Measurements from ENCODE around the gene CCDC71. TPM values are rescaled to one million over a fixed set of nuclear protein-coding genes. Genes with fewer than 3 reads are reported as not detected.
A peak's percentile ranks its signal among the peaks of the same experiment; 100 is the strongest.

The CCDC71 gene
- total and polyA plus RNA-seq, 2 of the 13 experiments (the other 11 are each of a cell fraction or from before 2014, with no cell fraction given), result 9.7 to 14.3 TPM

DNA sequence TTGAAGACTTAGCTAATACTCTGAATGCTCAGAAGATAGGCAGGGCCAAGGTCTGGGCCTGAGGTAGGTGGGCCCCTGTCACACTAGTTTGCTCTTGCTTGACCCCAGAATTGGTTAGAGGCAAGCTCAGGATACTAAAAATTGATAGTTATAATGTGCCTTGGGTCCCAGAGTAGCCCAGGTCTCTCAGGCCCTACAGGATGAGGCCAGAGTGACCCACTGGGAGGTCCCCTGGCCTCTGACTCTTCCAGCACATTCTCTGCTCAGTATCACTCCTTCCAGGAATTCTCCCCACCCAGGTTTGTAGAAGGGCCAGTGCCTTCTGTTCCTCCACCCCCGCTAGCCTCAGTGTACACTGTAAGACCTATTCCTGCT lies 4.6 kb upstream of the CCDC71 start:
- ChIA-PET CTCF (ENCODE audit: low intra/inter-chr PET ratio, low total read pairs) (interaction anchor here (1.2 to 1.5 kb wide), 2 partner anchors 169 to 279 kb away, joined by 4 to 5 read pairs; partner anchors contain the start of gene USP4), POLR2A (interaction anchor here (0.6 to 2.4 kb wide), 16 partner anchors 11 to 258 kb away, joined by 3 to 19 read pairs (median 4); partner anchors contain the start of genes IMPDH2, LAMB2, NDUFAF3 and NICN1)
- H3K4me1 ChIP-seq (ENCODE audit: insufficient read depth, low read length), result peaks cover 61% of the 10 kb centered on the region
- peak overlapping the region; percentile 32 for H2AFZ ChIP-seq (ENCODE audit: low read length)
- H3K36me3 ChIP-seq (replicated peaks in 1 of 2; ENCODE audit: control insufficient read depth in 1 of 2, insufficient read depth in 2 of 2, low read length in 2 of 2), result no peaks in the 10 kb centered on the region; a peak in 1 of 5 replicates
- H3K79me2 ChIP-seq (ENCODE audit: insufficient read depth, low read length), result peaks cover 2% of the 10 kb centered on the region
- peak overlapping the region; percentile 60 for H3K27ac ChIP-seq (ENCODE audit: extremely low read length, insufficient read depth, low read length)
- peak overlapping the region; percentile 53 for H3K9ac ChIP-seq (ENCODE audit: insufficient read depth, low read depth, low read length)
- WGBS (ENCODE audit: low lambda C conversion rate), result 0% methylated on average over 1 of the region's 1 CpG
- no peaks in the 10 kb centered on the region for H3K9me3 ChIP-seq (ENCODE audit: low read length)
- H3K4me2 ChIP-seq (ENCODE audit: low read depth, low read length), result peak overlapping the region; percentile 96
- no peaks in the 10 kb centered on the region for H4K20me1 ChIP-seq (ENCODE audit: insufficient read depth, low read length)
- intact Hi-C loops (cut with micrococcal nuclease; ENCODE audit: unreplicated experiment), result no loop called here
- TF ChIP-seq MAZ (IDR thresholded peaks at IDR 0.05; ENCODE audit: borderline replicate concordance, low read depth, low read length) (0 out of 2 replicates have a peak, but pooled peaks have one; percentile 9), MAZ (CRISPR knock-in tag; IDR thresholded peaks at IDR 0.05; ENCODE audit: low read depth) (no peak), ZNF776 (CRISPR knock-in tag; IDR thresholded peaks at IDR 0.05) (0 out of 2 replicates have a peak, but pooled peaks have one; percentile 31), ZFP62 (CRISPR knock-in tag; IDR thresholded peaks at IDR 0.05) (no peak), ZNF782 (CRISPR knock-in tag; IDR thresholded peaks at IDR 0.05; ENCODE audit: borderline replicate concordance) (0 out of 2 replicates have a peak, but pooled peaks have one; percentile 15), MEF2D (CRISPR knock-in tag; IDR thresholded peaks at IDR 0.05) (no peak), CC2D1A (CRISPR knock-in tag; IDR thresholded peaks at IDR 0.05) (0 out of 2 replicates have a peak, but pooled peaks have one; percentile 31), ARID2 (CRISPR knock-in tag; IDR thresholded peaks at IDR 0.05; ENCODE audit: borderline replicate concordance) (0 out of 2 replicates have a peak, but pooled peaks have one; percentile 84), ZNF354B (CRISPR knock-in tag; IDR thresholded peaks at IDR 0.05) (0 out of 2 replicates have a peak, but pooled peaks have one; percentile 59), ZNF619 (CRISPR knock-in tag; IDR thresholded peaks at IDR 0.05) (0 out of 2 replicates have a peak, but pooled peaks have one; percentile 17), ZNF724P (CRISPR knock-in tag; IDR thresholded peaks at IDR 0.05; ENCODE audit: borderline replicate concordance) (peak; percentile 59; the same call in 1 of the 2 replicates), HDAC6 (IDR thresholded peaks at IDR 0.05; ENCODE audit: low read depth, low read length) (no peak)
- TF ChIP-seq, protein P1, sequence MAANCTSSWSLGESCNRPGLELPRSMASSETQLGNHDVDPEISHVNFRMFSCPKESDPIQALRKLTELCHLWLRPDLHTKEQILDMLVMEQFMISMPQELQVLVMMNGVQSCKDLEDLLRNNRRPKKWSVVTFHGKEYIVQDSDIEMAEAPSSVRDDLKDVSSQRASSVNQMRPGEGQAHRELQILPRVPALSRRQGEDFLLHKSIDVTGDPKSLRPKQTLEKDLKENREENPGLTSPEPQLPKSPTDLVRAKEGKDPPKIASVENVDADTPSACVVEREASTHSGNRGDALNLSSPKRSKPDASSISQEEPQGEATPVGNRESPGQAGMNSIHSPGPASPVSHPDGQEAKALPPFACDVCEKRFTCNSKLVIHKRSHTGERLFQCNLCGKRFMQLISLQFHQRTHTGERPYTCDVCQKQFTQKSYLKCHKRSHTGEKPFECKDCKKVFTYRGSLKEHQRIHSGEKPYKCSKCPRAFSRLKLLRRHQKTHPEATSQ (CRISPR knock-in tag; IDR thresholded peaks at IDR 0.05; ENCODE audit: borderline replicate concordance), result 0 out of 2 replicates have a peak, but pooled peaks have one; percentile 22
- TF ChIP-seq, protein P2, sequence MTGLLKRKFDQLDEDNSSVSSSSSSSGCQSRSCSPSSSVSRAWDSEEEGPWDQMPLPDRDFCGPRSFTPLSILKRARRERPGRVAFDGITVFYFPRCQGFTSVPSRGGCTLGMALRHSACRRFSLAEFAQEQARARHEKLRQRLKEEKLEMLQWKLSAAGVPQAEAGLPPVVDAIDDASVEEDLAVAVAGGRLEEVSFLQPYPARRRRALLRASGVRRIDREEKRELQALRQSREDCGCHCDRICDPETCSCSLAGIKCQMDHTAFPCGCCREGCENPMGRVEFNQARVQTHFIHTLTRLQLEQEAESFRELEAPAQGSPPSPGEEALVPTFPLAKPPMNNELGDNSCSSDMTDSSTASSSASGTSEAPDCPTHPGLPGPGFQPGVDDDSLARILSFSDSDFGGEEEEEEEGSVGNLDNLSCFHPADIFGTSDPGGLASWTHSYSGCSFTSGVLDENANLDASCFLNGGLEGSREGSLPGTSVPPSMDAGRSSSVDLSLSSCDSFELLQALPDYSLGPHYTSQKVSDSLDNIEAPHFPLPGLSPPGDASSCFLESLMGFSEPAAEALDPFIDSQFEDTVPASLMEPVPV (CRISPR knock-in tag; IDR thresholded peaks at IDR 0.05), result 0 out of 2 replicates have a peak, but pooled peaks have one; percentile 8
- in situ Hi-C loops (cut with HindIII; ENCODE audit: extremely low pct_ligation_motif_present, low pct_unique_long_range_greater_than_20kb), result loop anchor here (25.0 kb wide), 1 partner anchor 267 kb away; the partner anchor contains the start of gene NICN1
- no TSS peak for BruUV-seq (replicated peaks)
- ATAC-seq (peak; percentile 15), DNase-seq (ENCODE audit: low spot score) (no peak), FAIRE-seq (no peak)
- peak overlapping the region; percentile 80 to 89 (median 80) for H3K4me3 ChIP-seq (replicated peaks in 1 of 3; ENCODE audit: insufficient read depth in 1 of 3, low read depth in 2 of 3, low read length in 3 of 3)
- H3K27me3 ChIP-seq (ENCODE audit: control insufficient read depth in 1 of 2, insufficient read depth in 2 of 2, low read length in 2 of 2), result no peaks in the 10 kb centered on the region; a peak in 1 of 5 replicates

Measured in HepG2 (cell line).